GM19324 (cell line): ENCODE measurements around the gene PHF2.

Experiments used
- ATAC-seq: cut with Tn5 transposase; IDR thresholded peaks from one replicate; pipeline ENCODE4 v1.9.1; 2021; ENCODE audit warnings: mild to moderate bottlenecking, moderate library complexity; ENCODE audit not compliant: unreplicated experiment, low FRiP score

PHF2 gene

DNA sequence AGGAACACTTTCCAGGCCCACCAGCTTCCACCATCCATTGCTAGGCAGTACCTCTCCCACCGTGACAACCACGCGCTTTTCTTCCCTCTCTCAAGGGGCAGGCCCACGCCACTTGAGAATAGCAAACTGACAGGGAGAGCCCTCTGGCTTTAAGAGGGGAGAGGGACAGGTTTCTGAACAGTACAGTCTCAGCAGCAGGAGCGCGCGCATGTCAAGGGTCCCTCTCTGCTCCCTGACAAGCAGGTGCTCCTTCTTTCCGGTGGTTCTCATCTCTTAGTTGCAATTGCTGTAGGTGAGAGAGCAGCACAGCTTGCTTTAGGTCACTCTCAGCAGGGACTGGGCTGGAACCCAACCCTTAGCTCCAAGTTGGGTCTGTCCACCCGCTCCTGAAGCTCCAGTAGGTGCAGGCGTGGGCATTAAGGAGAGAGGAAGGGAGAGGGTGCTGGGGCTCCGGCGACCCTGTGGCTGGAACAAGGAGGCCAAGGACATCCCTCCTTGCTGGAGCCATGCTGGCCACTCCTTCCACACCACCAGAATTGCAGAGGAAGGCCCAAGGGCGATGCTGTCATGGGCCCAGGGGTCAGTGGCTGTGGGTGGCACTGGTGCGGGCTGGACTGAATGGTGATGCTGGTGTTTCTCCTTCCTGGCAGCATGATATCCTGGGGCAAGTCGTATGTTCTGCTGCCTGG is 9.0 kb upstream of the PHF2 start:
- no peak for ATAC-seq

GRCh38 chr9:93568169-93568568 is 8.2 kb upstream of the PHF2 start:
- no peak for ATAC-seq

- ATAC-seq: no peak
Observed at GRCh38 chr9:93569621-93570174, 6.7 kb upstream of the PHF2 start.

DNA sequence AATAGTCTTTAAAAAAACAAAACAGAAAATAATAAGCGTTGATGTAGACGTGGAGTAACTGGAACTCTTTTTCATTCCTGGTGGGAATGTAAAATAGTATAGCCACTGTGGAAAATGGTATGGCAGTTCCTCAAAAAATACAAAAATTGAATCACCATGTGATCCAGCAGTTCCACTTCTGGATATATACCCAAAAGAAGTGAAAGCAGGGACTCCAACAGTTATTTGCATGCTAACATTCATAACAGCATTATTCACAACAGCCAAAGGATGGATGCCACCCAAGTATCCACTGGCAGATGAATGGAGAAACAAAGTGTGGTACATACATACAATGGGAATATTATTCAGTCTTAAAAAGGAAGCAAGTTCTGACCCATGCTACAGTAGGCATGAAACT is 4.2 kb upstream of the PHF2 start:
- no peak for ATAC-seq

DNA sequence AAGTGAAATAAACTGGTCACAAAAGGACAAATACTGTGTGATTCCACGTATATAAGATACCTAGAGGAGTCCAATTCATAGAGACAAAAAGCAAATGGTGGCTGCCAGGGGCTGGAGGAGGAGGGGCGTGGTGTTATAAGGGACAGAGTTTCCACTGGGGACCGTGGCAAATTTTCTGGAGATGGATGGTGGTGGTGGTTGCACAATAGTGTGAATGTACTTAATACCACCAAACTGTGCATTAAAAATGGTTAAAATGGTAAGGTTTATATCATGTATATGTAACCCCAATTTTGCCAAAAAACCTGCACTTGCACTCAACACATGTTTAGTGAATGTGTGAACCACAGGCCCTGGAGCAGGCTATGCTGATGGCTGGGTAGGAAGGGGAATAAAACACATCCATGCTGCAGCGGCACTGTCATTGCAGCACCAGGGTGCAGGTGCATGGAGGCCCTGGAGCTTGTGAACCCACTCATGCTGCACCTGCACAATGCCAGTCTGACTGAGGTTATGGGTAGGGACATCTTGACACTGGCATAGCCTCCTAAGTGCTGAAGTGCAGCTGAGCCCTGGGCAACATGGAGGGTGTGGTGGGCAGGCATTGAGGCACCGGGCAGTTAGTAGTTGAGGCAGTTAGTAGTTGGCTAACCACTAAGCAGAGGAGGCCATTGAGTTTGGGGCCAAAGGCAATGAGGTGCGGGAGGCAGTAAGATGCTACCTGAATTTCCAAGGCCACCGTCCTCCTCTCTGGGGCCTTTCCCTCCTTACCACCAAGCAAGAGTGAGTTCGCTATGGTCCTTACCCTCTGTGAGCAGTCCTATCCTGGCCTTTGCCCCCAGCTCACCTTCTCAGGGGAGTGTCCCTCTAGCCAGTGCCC is 3.5 kb upstream of the PHF2 start:
- ATAC-seq: no peak

- no peak for ATAC-seq
Observed at GRCh38 chr9:93573516-93573828, 2.9 kb upstream of the PHF2 start.

DNA sequence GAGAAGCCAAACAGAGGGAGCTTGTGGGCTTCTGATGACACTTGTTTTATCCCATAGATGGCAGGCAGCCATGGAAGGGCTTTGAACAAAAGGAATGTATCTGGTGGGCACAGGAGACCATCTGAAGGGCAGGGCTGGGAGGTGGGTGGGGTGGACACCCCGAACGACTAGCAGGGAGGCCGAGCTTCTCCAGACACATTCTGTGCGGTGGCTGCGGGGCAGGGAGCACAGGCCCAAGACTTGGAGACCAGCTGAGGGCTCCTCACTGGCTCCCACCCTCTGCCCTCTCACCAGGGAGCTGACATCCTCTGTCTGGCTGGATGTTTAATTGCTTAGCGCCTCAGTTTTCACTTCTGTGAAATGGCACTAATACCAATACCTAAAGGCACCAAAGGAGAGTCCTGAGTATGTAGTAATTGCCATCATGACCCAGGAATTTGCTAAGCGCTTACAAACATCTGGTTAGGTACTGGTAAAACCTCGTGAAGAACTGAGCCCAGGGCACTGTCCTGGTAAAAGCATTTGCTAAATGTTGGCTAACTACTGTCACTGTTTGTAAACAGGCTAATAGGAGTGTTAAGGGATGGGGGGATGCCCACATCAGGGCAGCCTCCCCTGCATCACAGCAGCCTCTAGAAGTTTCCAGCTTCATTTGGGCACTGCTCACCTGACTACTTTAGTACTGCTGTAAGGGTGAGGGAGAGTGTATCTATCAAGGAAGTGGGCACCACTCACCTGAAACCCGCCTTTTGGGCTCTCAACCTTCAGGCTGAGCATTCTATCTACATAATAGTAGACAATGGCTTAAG is 2.1 kb upstream of the PHF2 start:
- no peak for ATAC-seq

DNA sequence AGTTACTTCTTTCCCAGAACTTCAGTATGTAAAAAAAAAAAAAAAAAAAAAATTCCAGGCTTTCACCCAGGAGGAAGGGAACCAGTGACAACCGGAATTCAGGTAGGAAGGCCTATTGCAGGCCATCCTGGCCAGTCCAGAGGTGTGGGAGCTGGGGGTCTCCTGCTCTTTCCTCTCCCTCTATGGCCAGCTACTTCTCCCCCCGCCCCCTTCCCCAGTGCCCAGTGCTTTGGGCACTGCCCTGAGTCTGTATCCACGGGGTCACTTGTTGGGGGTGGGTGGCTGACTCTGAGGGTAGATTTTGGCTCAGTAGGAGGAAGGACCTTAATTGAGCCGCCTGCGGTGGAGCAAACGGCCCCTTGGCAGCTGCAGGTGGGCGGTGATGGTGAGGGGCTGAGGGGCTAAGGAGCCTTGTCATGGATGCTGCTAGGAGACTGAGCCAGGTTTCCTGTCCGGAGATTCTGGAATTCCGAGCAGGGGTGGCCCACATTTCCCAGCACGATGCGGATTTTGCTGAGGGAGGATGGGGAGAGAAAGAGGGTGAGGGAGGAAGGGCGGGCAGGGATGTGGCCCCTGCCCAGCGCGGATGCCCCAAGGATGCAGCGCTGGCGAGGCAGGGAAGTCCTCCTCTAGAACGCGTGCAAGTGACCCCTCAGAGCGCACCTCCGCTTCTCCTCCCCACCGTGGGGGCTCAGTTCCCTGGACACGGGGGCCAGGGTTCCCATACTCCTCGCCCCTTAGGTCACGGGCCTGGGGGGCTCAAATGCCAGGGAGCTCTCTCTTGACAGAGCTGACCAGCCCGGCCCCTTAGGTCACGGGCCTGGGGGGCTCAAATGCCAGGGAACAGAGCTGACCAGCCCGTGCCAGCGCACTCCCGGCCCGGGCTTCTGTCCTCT is 1.2 kb upstream of the PHF2 start:
- ATAC-seq: no peak

DNA sequence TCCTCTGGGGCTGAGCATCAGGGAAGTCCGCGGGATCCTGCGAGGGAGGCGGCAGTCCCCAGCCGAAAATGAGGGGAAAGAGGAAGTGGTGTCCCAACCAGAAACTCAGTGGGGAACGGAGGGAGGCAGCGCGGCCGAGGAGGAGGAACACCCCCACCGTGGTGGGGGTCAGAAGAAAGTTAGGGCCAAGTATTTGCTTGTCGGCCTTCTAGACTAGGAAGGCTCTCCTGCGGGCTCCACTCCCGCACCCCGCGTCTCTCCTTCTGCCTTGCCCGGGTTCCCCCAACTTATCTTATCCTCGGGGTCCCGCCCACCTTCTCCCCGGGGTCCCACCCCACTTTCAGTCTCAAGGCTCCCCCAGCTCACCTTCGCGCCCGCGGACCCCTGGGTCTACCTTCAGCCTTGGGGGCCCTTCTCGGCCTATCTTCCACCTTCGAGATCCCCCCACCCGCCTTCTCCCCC is 557 bp upstream of the PHF2 start:
- ATAC-seq: peak; percentile 30

- peak; percentile 23 for ATAC-seq
Observed at GRCh38 chr9:93577078-93577974, 942 bp downstream of the PHF2 start.

GRCh38 chr9:93577975-93578682 is 1.7 kb downstream of the PHF2 start:
- ATAC-seq: no peak

GRCh38 chr9:93578844-93579243 is 2.5 kb downstream of the PHF2 start:
- ATAC-seq: no peak

DNA sequence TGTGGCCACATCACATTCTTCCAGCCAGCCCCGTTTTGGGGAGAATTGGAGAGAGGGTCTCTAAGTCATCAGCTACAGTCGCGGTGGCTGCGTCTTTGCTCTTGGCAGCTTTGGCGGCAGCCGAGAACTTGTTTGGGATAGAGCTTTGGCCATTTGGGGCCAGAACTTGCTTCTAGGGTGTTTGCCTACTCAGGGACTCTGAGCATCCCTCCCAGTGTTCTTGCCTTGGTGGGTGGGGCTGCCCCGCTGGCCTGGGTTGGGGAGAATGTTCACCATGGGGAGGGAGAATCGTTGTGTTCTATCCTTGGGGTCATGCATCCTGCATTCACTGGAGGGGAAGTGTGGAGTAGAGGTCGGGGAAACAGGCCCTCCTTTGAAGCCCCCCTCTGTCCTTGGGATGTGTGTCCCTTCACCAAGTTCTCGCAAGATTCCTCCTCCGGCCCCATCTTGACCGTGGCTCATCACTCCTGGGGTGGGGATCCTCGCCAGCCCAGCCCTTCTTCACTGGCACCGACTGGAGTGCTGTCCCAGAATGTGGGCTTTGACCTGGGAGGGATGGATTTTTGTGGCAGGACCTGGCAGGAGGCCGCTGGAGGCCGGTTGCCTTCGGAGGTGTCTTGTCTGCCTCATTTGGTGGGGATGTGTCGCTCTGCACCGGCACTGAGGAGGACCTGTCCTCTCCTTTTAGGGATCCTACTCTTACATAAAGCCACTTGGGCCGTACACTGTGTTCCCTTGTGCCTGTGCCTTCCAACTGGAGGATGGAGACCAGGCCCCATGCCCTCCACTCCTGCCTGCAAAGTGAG is 3.5 kb downstream of the PHF2 start:
- no peak for ATAC-seq

- no peak for ATAC-seq
Observed at GRCh38 chr9:93580654-93581380, 4.4 kb downstream of the PHF2 start.

- ATAC-seq: no peak
Observed at GRCh38 chr9:93582115-93582514, 5.7 kb downstream of the PHF2 start.

- no peak for ATAC-seq
Observed at GRCh38 chr9:93582550-93582949, 6.2 kb downstream of the PHF2 start.

- ATAC-seq: no peak
Observed at GRCh38 chr9:93585259-93585658, 8.9 kb downstream of the PHF2 start.
